Activated T-cell treated with anti-CD3 and anti-CD28 coated beads for 4 hours (primary cell): ENCODE data around the gene AKAP1.
A peak's percentile ranks its signal among the peaks of the same experiment; 100 is the strongest.

Experiments used
- DNase-seq: peaks from one replicate; pipeline ENCODE4 v3.0.0-alpha.2; 2020

AKAP1 gene

GRCh38 chr17:57106836-57107497 lies 21.9 kb downstream of the AKAP1 start:
- DNase-seq, result no peak

GRCh38 chr17:57107498-57108101 lies 22.6 kb downstream of the AKAP1 start:
- DNase-seq, result no peak

- no peak for DNase-seq
Observed at GRCh38 chr17:57108671-57109392, 23.8 kb downstream of the AKAP1 start.

- DNase-seq, result no peak
Observed at GRCh38 chr17:57109393-57110151, 24.5 kb downstream of the AKAP1 start.

GRCh38 chr17:57110152-57110542 lies 25.1 kb downstream of the AKAP1 start:
- no peak for DNase-seq

GRCh38 chr17:57110579-57111325 lies 25.7 kb downstream of the AKAP1 start:
- no peak for DNase-seq

- no peak for DNase-seq
Observed at GRCh38 chr17:57111386-57111785, 26.3 kb downstream of the AKAP1 start.

GRCh38 chr17:57113011-57113410 lies 28.0 kb downstream of the AKAP1 start:
- no peak for DNase-seq

GRCh38 chr17:57113656-57114055 lies 28.6 kb downstream of the AKAP1 start:
- DNase-seq, result no peak

GRCh38 chr17:57114085-57114673 lies 29.1 kb downstream of the AKAP1 start:
- DNase-seq, result peak; percentile 64

- no peak for DNase-seq
Observed at GRCh38 chr17:57115377-57115776, 30.3 kb downstream of the AKAP1 start.

GRCh38 chr17:57115916-57116315 lies 30.9 kb downstream of the AKAP1 start:
- no peak for DNase-seq

- no peak for DNase-seq
Observed at GRCh38 chr17:57117798-57118197, 32.8 kb downstream of the AKAP1 start.

GRCh38 chr17:57120814-57121213 lies 35.8 kb downstream of the AKAP1 start:
- no peak for DNase-seq

GRCh38 chr17:57121308-57122042 lies 36.4 kb downstream of the AKAP1 start:
- DNase-seq, result no peak

- DNase-seq, result no peak
Observed at GRCh38 chr17:57124053-57124452, 39.0 kb downstream of the AKAP1 start.

GRCh38 chr17:57125406-57125805 lies 40.4 kb downstream of the AKAP1 start:
- DNase-seq, result no peak

GRCh38 chr17:57125866-57126265 lies 40.8 kb downstream of the AKAP1 start:
- no peak for DNase-seq

- DNase-seq, result peak; percentile 82
Observed at GRCh38 chr17:57130708-57131461, 45.8 kb downstream of the AKAP1 start.

GRCh38 chr17:57132663-57133062 lies 47.6 kb downstream of the AKAP1 start:
- DNase-seq, result no peak

- DNase-seq, result no peak
Observed at GRCh38 chr17:57133486-57133885, 48.4 kb downstream of the AKAP1 start.
